ENCODE data around the gene NELFCD.

Gene NELFCD

DNA sequence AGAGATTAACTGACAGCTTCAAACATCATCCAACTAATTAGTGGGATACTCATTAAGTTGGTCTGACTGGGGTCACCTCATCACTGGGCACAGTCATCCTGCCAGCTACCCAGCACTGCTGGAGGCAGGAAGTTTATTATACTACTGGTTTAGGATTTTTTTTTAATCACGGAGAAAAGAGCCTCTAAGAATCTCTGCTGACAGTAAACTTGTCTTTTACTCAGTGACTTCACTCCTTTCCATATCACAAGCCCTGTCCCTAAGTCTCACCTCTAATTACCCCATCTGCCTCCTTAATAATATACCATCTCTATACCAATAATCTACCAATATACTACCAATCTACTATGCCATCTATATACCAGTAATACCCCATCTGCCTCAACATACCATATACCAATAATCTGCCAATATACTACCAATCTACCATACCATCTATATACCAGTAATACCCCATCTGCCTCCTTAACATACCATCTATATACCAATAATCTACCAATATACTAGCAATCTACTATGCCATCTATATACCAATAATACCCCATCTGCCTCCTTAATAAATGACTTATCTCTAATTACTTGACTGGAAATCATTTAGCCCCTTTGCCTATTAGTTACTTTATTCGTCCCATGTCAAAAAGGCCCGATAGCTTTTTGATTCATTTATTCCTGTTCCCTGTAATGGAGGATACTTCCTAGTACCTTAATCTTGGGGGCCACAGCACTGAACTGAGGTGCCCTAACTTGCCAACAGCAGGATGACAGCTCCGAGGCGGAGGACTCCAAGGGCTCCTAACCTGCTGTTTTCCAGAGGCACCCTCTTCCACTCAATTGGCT lies 46.1 kb downstream of the NELFCD start:
- no peaks in the 10 kb centered on the region for H3K9me3 ChIP-seq (ENCODE audit: insufficient read depth, low read length)
- no peak overlapping the region for H3K27ac ChIP-seq (ENCODE audit: low read length)
- no peak overlapping the region for H3K9ac ChIP-seq (ENCODE audit: low read length)
- peaks cover 80% of the 10 kb centered on the region for H3K79me2 ChIP-seq (ENCODE audit: low read length)
- no peak overlapping the region for H3K4me2 ChIP-seq (ENCODE audit: low read length)
- peaks cover 88% of the 10 kb centered on the region for H3K36me3 ChIP-seq (replicated peaks; ENCODE audit: low read depth, low read length)
- TF ChIP-seq, protein P1, sequence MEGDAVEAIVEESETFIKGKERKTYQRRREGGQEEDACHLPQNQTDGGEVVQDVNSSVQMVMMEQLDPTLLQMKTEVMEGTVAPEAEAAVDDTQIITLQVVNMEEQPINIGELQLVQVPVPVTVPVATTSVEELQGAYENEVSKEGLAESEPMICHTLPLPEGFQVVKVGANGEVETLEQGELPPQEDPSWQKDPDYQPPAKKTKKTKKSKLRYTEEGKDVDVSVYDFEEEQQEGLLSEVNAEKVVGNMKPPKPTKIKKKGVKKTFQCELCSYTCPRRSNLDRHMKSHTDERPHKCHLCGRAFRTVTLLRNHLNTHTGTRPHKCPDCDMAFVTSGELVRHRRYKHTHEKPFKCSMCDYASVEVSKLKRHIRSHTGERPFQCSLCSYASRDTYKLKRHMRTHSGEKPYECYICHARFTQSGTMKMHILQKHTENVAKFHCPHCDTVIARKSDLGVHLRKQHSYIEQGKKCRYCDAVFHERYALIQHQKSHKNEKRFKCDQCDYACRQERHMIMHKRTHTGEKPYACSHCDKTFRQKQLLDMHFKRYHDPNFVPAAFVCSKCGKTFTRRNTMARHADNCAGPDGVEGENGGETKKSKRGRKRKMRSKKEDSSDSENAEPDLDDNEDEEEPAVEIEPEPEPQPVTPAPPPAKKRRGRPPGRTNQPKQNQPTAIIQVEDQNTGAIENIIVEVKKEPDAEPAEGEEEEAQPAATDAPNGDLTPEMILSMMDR (IDR thresholded peaks at IDR 0.05; ENCODE audit: low read depth, low read length): no peak
- no peak for TF ChIP-seq EZH2phosphoT487 (IDR thresholded peaks at IDR 0.05; ENCODE audit: low read depth)
- H3K4me1 ChIP-seq (ENCODE audit: low read length): peaks cover 30% of the 10 kb centered on the region
- H3K27me3 ChIP-seq (ENCODE audit: low read depth, low read length): no peaks in the 10 kb centered on the region
- no peak overlapping the region for H2AFZ ChIP-seq (ENCODE audit: low read depth, low read length)
- H3K4me3 ChIP-seq (ENCODE audit: low read length): no peak overlapping the region
- peaks cover 62% of the 10 kb centered on the region for H4K20me1 ChIP-seq (ENCODE audit: insufficient read depth, low read length)

DNA sequence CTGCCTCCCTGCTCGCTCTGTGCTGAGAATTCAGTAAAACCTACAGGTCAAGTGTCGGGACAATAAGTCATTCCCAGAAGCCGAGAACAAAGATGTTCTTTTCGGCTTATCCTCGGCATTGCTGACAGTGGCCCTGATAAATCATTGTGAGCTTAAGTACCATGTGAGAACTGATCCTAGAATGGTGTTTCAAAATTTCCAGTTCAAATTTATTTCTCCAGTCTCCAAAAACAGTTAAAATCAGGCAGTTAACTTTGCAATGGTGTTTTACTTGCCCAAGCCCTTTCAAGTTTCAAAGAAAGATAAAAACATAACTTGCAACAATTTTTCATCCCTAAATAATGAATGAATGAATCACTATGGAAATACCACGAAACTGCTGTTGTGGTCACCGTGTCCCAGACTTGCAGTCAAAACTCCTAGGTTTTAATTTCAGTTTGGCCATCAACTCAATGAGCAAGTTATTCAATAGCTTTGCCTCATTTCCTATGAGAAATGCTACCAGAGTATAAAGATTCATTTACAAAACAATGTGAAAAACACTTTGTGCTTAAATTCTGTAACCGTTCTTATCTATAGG lies 46.8 kb downstream of the NELFCD start:
- H3K4me1 ChIP-seq (ENCODE audit: low read length): peaks cover 32% of the 10 kb centered on the region
- TF ChIP-seq, protein P1 (IDR thresholded peaks at IDR 0.05; ENCODE audit: low read depth, low read length): no peak
- no peak for TF ChIP-seq EZH2phosphoT487 (IDR thresholded peaks at IDR 0.05; ENCODE audit: low read depth)
- no peaks in the 10 kb centered on the region for H3K27me3 ChIP-seq (ENCODE audit: low read depth, low read length)
- H3K4me3 ChIP-seq (ENCODE audit: low read length): no peak overlapping the region
- peaks cover 83% of the 10 kb centered on the region for H3K79me2 ChIP-seq (ENCODE audit: low read length)
- no peak overlapping the region for H3K9ac ChIP-seq (ENCODE audit: low read length)
- no peak overlapping the region for H3K27ac ChIP-seq (ENCODE audit: low read length)
- peaks cover 81% of the 10 kb centered on the region for H3K36me3 ChIP-seq (replicated peaks; ENCODE audit: low read depth, low read length)
- no peak overlapping the region for H3K4me2 ChIP-seq (ENCODE audit: low read length)
- H2AFZ ChIP-seq (ENCODE audit: low read depth, low read length): no peak overlapping the region
- H3K9me3 ChIP-seq (ENCODE audit: insufficient read depth, low read length): no peaks in the 10 kb centered on the region
- peaks cover 58% of the 10 kb centered on the region for H4K20me1 ChIP-seq (ENCODE audit: insufficient read depth, low read length)

DNA sequence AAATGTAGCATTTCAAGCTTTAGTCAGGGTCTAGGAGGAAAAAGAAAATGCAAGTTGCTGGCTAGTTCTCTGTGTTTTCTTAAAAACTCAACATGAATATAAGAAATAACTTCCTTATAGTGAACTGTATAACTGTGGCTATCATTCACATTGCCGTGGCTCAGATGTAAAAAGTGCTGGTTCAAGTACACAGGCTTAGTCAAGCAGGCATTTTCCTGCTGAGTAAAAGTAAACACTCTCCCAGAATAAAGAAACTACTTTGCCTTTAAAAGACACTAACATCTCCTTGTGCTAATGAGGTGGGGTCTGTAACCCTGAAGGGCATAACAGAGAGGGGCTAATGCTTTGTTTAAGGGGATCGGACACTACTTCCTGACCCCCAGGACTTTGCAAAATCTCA lies 47.8 kb downstream of the NELFCD start:
- Histone ChIP-seq H3K4me3 (ENCODE audit: low read length) (no peak overlapping the region), H3K27me3 (ENCODE audit: low read depth, low read length) (no peaks in the 10 kb centered on the region)

More for the DNA sequence above, 47.8 kb downstream of the NELFCD start:
- Histone ChIP-seq H3K4me2 (ENCODE audit: low read length) (0 out of 2 replicates have a peak overlapping the region, but pooled peaks have one; percentile 1), H3K9ac (ENCODE audit: low read length) (no peak overlapping the region), H3K9me3 (ENCODE audit: insufficient read depth, low read length) (no peaks in the 10 kb centered on the region), H3K27ac (ENCODE audit: low read length) (no peak overlapping the region), H2AFZ (ENCODE audit: low read depth, low read length) (no peak overlapping the region), H3K36me3 (replicated peaks; ENCODE audit: low read depth, low read length) (peaks cover 74% of the 10 kb centered on the region), H4K20me1 (ENCODE audit: insufficient read depth, low read length) (peaks cover 56% of the 10 kb centered on the region), H3K79me2 (ENCODE audit: low read length) (peaks cover 84% of the 10 kb centered on the region), H3K4me1 (ENCODE audit: low read length) (peaks cover 41% of the 10 kb centered on the region)
- no peak for TF ChIP-seq EZH2phosphoT487 (IDR thresholded peaks at IDR 0.05; ENCODE audit: low read depth)
- TF ChIP-seq, protein P1 (IDR thresholded peaks at IDR 0.05; ENCODE audit: low read depth, low read length): no peak

Measured in OCI-LY3 (cell line).